ENCODE measurements around the gene SENP1. TPM values are rescaled to one million over a fixed set of nuclear protein-coding genes. Genes with fewer than 3 reads are reported as not detected.

Gene SENP1
- total and polyA plus RNA-seq, 12 donors, result 2.1 to 10.7 (median 8.5) TPM

- DNase-seq (peak; percentile 26 to 48), ATAC-seq (peak; percentile 58 to 79 (median 69))
- H3K4me1 ChIP-seq, result peaks cover 7 to 46% (median 43%) of the 10 kb centered on the region in 9 donors
- H3K9me3 ChIP-seq, result no peaks in the 10 kb centered on the region
- H3K4me3 ChIP-seq, result peak overlapping the region in 9 of 10 donors; percentile 33 to 62 (median 57)
- intact Hi-C loops (cut with DNase I), result no loop called here
- 1 to 2% methylated on average over 26 of the region's 26 CpGs for WGBS, 2 donors
- TF ChIP-seq CTCF (IDR thresholded peaks at IDR 0.05), result no peak
- peaks cover 16 to 99% (median 69%) of the 10 kb centered on the region in 7 donors for H3K27me3 ChIP-seq
- no peaks in the 10 kb centered on the region for H3K36me3 ChIP-seq
- H3K27ac ChIP-seq, result no peak overlapping the region
Observed at GRCh38 chr12:48002773-48003218, 103.1 kb downstream of the SENP1 start.

GRCh38 chr12:48002414-48002730 lies 103.5 kb downstream of the SENP1 start:
- H3K9me3 ChIP-seq, result no peaks in the 10 kb centered on the region
- DNase-seq, result no peak
- no peak for TF ChIP-seq CTCF (IDR thresholded peaks at IDR 0.05)
- no peaks in the 10 kb centered on the region for H3K36me3 ChIP-seq
- WGBS, 2 donors, result 2 to 5% methylated on average over 13 of the region's 13 CpGs
- H3K4me3 ChIP-seq, result peak overlapping the region; percentile 33 to 62 (median 56)
- H3K27ac ChIP-seq, result no peak overlapping the region
- intact Hi-C loops (cut with DNase I), result no loop called here
- ATAC-seq, result no peak
- peaks cover 16 to 99% (median 71%) of the 10 kb centered on the region in 7 donors for H3K27me3 ChIP-seq
- H3K4me1 ChIP-seq, result peaks cover 7 to 46% (median 43%) of the 10 kb centered on the region in 9 donors

- peak overlapping the region in 7 of 10 donors; percentile 4 to 53 (median 37) for H3K27ac ChIP-seq
- peaks cover 7 to 46% (median 43%) of the 10 kb centered on the region in 9 donors for H3K4me1 ChIP-seq
- ATAC-seq (peak; percentile 73 to 93 (median 86)), DNase-seq (peak; percentile 46 to 49)
- H3K9me3 ChIP-seq, result no peaks in the 10 kb centered on the region
- H3K36me3 ChIP-seq, result no peaks in the 10 kb centered on the region
- peak overlapping the region; percentile 33 to 62 (median 56) for H3K4me3 ChIP-seq
- 1% methylated on average over 57 of the region's 57 CpGs for WGBS, 2 donors
- H3K27me3 ChIP-seq, result peaks cover 16 to 99% (median 67%) of the 10 kb centered on the region in 7 donors
- no peak for TF ChIP-seq CTCF (IDR thresholded peaks at IDR 0.05)
- intact Hi-C loops (cut with DNase I), result no loop called here
Observed at GRCh38 chr12:48001505-48002413, 104.1 kb downstream of the SENP1 start.

- Histone ChIP-seq H3K27me3 (peaks cover 16 to 92% (median 59%) of the 10 kb centered on the region in 7 donors), H3K4me3 (peak overlapping the region; percentile 33 to 62 (median 56)), H3K9me3 (no peaks in the 10 kb centered on the region), H3K36me3 (no peaks in the 10 kb centered on the region), H3K4me1 (peaks cover 7 to 54% (median 46%) of the 10 kb centered on the region in 9 donors), H3K27ac (peak overlapping the region in 7 of 10 donors; percentile 4 to 53 (median 37))
- DNase-seq, result peak in 1 of 2 donors; percentile 30
- ATAC-seq, result peak; percentile 39 to 75 (median 67)
- intact Hi-C loops (cut with DNase I), result no loop called here
- WGBS, 2 donors, result 8 to 9% methylated on average over 18 of the region's 18 CpGs
- TF ChIP-seq CTCF (IDR thresholded peaks at IDR 0.05), result no peak
Observed at GRCh38 chr12:48000878-48001504, 104.9 kb downstream of the SENP1 start.

Data from heart right ventricle (tissue), 16 donors.